LNCAP (cell line): ENCODE measurements around the gene TMEM80.

Experiments used
- CTCF ChIP-seq: fragments of 450-650 bp; IDR thresholded peaks from 2 replicates; pipeline ENCODE4 v1.5.1; 2017; ENCODE audit warnings: mild to moderate bottlenecking

TMEM80 gene

GRCh38 chr11:699753-700152 is 4.1 kb downstream of the TMEM80 start:
- no peak for TF ChIP-seq CTCF

- TF ChIP-seq CTCF, result no peak
Observed at GRCh38 chr11:701741-702461, 6.3 kb downstream of the TMEM80 start.

GRCh38 chr11:702462-703461 is 7.1 kb downstream of the TMEM80 start:
- TF ChIP-seq CTCF, result no peak

- no peak for TF ChIP-seq CTCF
Observed at GRCh38 chr11:703506-703905, 7.9 kb downstream of the TMEM80 start.

GRCh38 chr11:704228-704674 is 8.6 kb downstream of the TMEM80 start:
- no peak for TF ChIP-seq CTCF

- TF ChIP-seq CTCF, result no peak
Observed at GRCh38 chr11:704781-705645, 9.4 kb downstream of the TMEM80 start.
